WTC11 (cell line): Measurements from ENCODE around the gene CELSR1. TPM values are rescaled to one million over a fixed set of nuclear protein-coding genes. Genes with fewer than 3 reads are reported as not detected.

Source experiments
- ATAC-seq: fragments of 200-7000 bp; cut with Tn5 transposase; 2 replicates; pipeline ENCODE4 v1.10.0; 2021; ENCODE audit warnings: mild to moderate bottlenecking, moderate library complexity
- CTCF ChIA-PET: fragments of 300-600 bp; sonication (Branson Sonifier 250); formaldehyde crosslinking; loops from one replicate; lab custom pipeline; 2021; ENCODE audit warnings: antibody characterized with exemption; lab: Charles Lee
- POLR2A ChIA-PET: fragments of 350-600 bp; sonication (Branson Sonifier 250); formaldehyde crosslinking; loops from one replicate; lab custom pipeline; 2021; ENCODE audit warnings: antibody characterized with exemption; lab: Charles Lee
- DNase-seq: peaks from one replicate; pipeline ENCODE4 v3.0.0; 2021; ENCODE audit warnings: low spot score
- H3K27ac Mint-ChIP-seq: 2 replicates; pipeline ENCODE4 v1.8.0; 2021; ENCODE audit warnings: mixed read lengths
- H3K27me3 Mint-ChIP-seq: 2 replicates; pipeline ENCODE4 v1.8.0; 2021; ENCODE audit warnings: low read depth, mild to moderate bottlenecking, moderate library complexity, mixed read lengths
- H3K36me3 Mint-ChIP-seq: 2 replicates; pipeline ENCODE4 v1.8.0; 2021; ENCODE audit warnings: mixed read lengths
- H3K4me1 Mint-ChIP-seq: 2 replicates; pipeline ENCODE4 v1.8.0; 2022; ENCODE audit warnings: mixed read lengths
- H3K4me3 Mint-ChIP-seq: 2 replicates; pipeline ENCODE4 v1.8.0; 2021; ENCODE audit warnings: mild to moderate bottlenecking, moderate library complexity, mixed read lengths
- H3K9me3 Mint-ChIP-seq: 2 replicates; pipeline ENCODE4 v1.8.0; 2021; ENCODE audit warnings: mixed read lengths
- ATF1 ChIP-seq: sonication (generic); formaldehyde crosslinking; IDR thresholded peaks from 2 replicates; pipeline ENCODE4 v1.8.1; 2023; ENCODE audit warnings: mild to moderate bottlenecking, moderate library complexity, missing genetic modification reagents
- ATF6 ChIP-seq: sonication (generic); formaldehyde crosslinking; IDR thresholded peaks from 2 replicates; pipeline ENCODE4 v1.8.1; 2023; ENCODE audit warnings: mild to moderate bottlenecking, missing genetic modification reagents
- CREM ChIP-seq: sonication (generic); formaldehyde crosslinking; IDR thresholded peaks from 2 replicates; pipeline ENCODE4 v1.8.1; 2022; ENCODE audit warnings: mild to moderate bottlenecking, missing genetic modification reagents, moderate library complexity
- CTCF ChIP-seq: fragments of 200-600 bp; IDR thresholded peaks from 2 replicates; pipeline ENCODE4 v1.8.0; 2022; ENCODE audit warnings: antibody characterized with exemption
- E2F5 ChIP-seq: sonication (generic); formaldehyde crosslinking; IDR thresholded peaks from 2 replicates; pipeline ENCODE4 v1.8.1; 2022; ENCODE audit warnings: mild to moderate bottlenecking, moderate library complexity, missing genetic modification reagents
- ETV6 ChIP-seq: sonication (generic); formaldehyde crosslinking; IDR thresholded peaks from 2 replicates; pipeline ENCODE4 v1.8.1; 2022; ENCODE audit warnings: mild to moderate bottlenecking, missing genetic modification reagents
- FOXP1 ChIP-seq: sonication (generic); formaldehyde crosslinking; IDR thresholded peaks from 2 replicates; pipeline ENCODE4 v1.8.0; 2022; ENCODE audit warnings: missing genetic modification reagents, mild to moderate bottlenecking, moderate library complexity, borderline replicate concordance
- FOXP4 ChIP-seq: sonication (generic); formaldehyde crosslinking; IDR thresholded peaks from 2 replicates; pipeline ENCODE4 v1.8.0; 2022; ENCODE audit warnings: mild to moderate bottlenecking, missing genetic modification reagents
- GABPB1 ChIP-seq: sonication (generic); formaldehyde crosslinking; IDR thresholded peaks from 2 replicates; pipeline ENCODE4 v1.8.1; 2023; ENCODE audit warnings: mild to moderate bottlenecking, missing genetic modification reagents
- KAT7 ChIP-seq: sonication (generic); formaldehyde crosslinking; IDR thresholded peaks from 2 replicates; pipeline ENCODE4 v1.8.1; 2023; ENCODE audit warnings: missing genetic modification reagents, mild to moderate bottlenecking, borderline replicate concordance
- MAX ChIP-seq: sonication (generic); formaldehyde crosslinking; IDR thresholded peaks from 2 replicates; pipeline ENCODE4 v1.8.0; 2022; ENCODE audit warnings: mild to moderate bottlenecking, missing genetic modification reagents
- MXD4 ChIP-seq: fragments of 250-450 bp; sonication (Bioruptor Pico); IDR thresholded peaks from 2 replicates; pipeline ENCODE4 v1.8.0; 2021; ENCODE audit warnings: mild to moderate bottlenecking, moderate library complexity, borderline replicate concordance
- RELA ChIP-seq: sonication (generic); formaldehyde crosslinking; IDR thresholded peaks from 2 replicates; pipeline ENCODE4 v1.8.1; 2022; ENCODE audit warnings: missing genetic modification reagents, mild to moderate bottlenecking, borderline replicate concordance
- SMAD4 ChIP-seq: sonication (generic); formaldehyde crosslinking; IDR thresholded peaks from 2 replicates; pipeline ENCODE4 v1.8.0; 2022; ENCODE audit warnings: mild to moderate bottlenecking, missing genetic modification reagents
- STAT6 ChIP-seq: sonication (generic); formaldehyde crosslinking; conservative IDR thresholded peaks from 2 replicates; pipeline ENCODE4 v1.8.1; 2023; ENCODE audit warnings: mild to moderate bottlenecking, low read depth, missing genetic modification reagents, moderate library complexity
- TP53 ChIP-seq: sonication (generic); formaldehyde crosslinking; IDR thresholded peaks from 2 replicates; pipeline ENCODE4 v1.8.1; 2023; ENCODE audit warnings: mild to moderate bottlenecking, missing genetic modification reagents
- ZBTB21 ChIP-seq: sonication (generic); formaldehyde crosslinking; IDR thresholded peaks from 2 replicates; pipeline ENCODE4 v1.8.1; 2023; ENCODE audit warnings: mild to moderate bottlenecking, missing genetic modification reagents, borderline replicate concordance
- ZNF138 ChIP-seq: sonication (generic); formaldehyde crosslinking; conservative IDR thresholded peaks from 2 replicates; pipeline ENCODE4 v1.8.1; 2022; ENCODE audit warnings: mild to moderate bottlenecking, moderate library complexity, missing genetic modification reagents
- ZNF232 ChIP-seq: sonication (generic); formaldehyde crosslinking; IDR thresholded peaks from 2 replicates; pipeline ENCODE4 v1.8.0; 2022; ENCODE audit warnings: mild to moderate bottlenecking, missing genetic modification reagents
- ZNF423 ChIP-seq: fragments of 250-450 bp; sonication (Bioruptor Pico); IDR thresholded peaks from 2 replicates; pipeline ENCODE4 v2.1.2; 2022; ENCODE audit warnings: mild to moderate bottlenecking, moderate library complexity
- total RNA-seq: library from RNA; stranded (reverse); gene quantifications from 3 replicates; pipeline ENCODE4 v1.2.3, GENCODE V29; 2021

Gene CELSR1
- total RNA-seq, 1 experiment from 2014 or later: 16.8 TPM

- TF ChIP-seq FOXP4 (no peak), ZBTB21 (no peak), ETV6 (no peak)
Measured at GRCh38 chr22:46354993-46355305, 182.5 kb downstream of the CELSR1 start (continued).

GRCh38 chr22:46354176-46354992 lies 183.0 kb downstream of the CELSR1 start:
- POLR2A ChIA-PET: no interaction called here
- Mint-ChIP-seq H3K27ac (no peak overlapping the region), H3K4me1 (no peaks in the 10 kb centered on the region), H3K27me3 (no peaks in the 10 kb centered on the region), H3K4me3 (no peak overlapping the region), H3K36me3 (peaks cover 36% of the 10 kb centered on the region), H3K9me3 (no peaks in the 10 kb centered on the region)
- ATAC-seq: no peak
- DNase-seq: no peak
- TF ChIP-seq ATF6 (CRISPR knock-in tag): no peak
- no peak for TF ChIP-seq MAX
- TF ChIP-seq ZNF423: no peak
- no peak for TF ChIP-seq CREM (CRISPR knock-in tag)
- TF ChIP-seq GABPB1 (CRISPR knock-in tag): no peak
- TF ChIP-seq MXD4 (CRISPR knock-in tag): no peak
- no peak for TF ChIP-seq ZNF138 (CRISPR knock-in tag)
- no peak for TF ChIP-seq FOXP1 (CRISPR knock-in tag)
- TF ChIP-seq TP53 (CRISPR knock-in tag): no peak
- no peak for TF ChIP-seq E2F5 (CRISPR knock-in tag)
- no peak for TF ChIP-seq RELA (CRISPR knock-in tag)
- no peak for TF ChIP-seq CTCF
- TF ChIP-seq ATF1 (CRISPR knock-in tag): no peak
- TF ChIP-seq ZNF232 (CRISPR knock-in tag): no peak
- no peak for TF ChIP-seq KAT7 (CRISPR knock-in tag)
- no peak for TF ChIP-seq STAT6 (CRISPR knock-in tag)
- no peak for TF ChIP-seq SMAD4
- CTCF ChIA-PET: interaction anchor here (0.8 to 3.1 kb wide), 3 partner anchors 13 to 232 kb away, joined by 3 to 15 read pairs (median 4); no protein-coding TSS in a partner anchor
